ENCODE results near the gene IQGAP2.
"Not testable (repeated sequence)": the region's sequence is repeated elsewhere in the genome, so short reads cannot be mapped to it uniquely, and the experiment has no call there.

Gene IQGAP2

DNA sequence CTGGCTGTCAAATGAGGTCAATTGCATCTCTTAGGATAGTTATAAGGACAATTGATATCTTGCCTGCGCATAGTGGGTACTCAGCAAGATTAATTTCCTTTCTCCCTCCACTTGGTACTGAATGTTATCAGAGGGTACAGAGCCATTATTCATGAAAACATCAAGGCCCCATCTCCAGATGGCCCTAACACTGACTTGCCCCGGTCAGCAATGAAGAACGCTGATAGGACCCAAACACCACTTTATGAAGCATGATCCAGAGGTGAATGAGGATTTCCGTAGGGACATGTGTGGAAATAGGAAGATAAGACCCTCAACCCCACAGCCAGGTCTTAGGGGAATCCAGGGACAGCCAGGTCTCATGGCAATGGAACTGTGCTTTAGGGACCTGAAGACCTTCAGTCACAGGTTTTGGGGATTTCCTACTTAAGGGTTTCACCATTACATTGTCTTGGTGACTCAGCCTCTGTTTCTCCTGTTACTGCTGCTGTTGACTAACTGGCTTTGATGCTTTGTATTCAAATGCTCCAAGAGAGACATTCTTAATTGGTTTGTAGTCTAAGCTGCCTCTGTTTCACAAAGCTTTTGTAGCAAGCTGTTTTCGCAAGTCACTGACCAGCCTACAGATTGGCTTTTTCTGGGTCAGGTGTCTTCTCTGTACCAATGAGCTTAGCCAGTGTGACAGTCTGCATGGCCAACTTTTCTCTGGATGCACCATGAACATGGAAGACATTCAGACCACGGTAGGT, 35.3 kb upstream of the IQGAP2 start:
- H3K9me3 ChIP-seq (ENCODE audit: insufficient read depth, low read length), result no peaks in the 10 kb centered on the region; the same call in 1 of the 2 replicates
- no peak overlapping the region for H3K9ac ChIP-seq (ENCODE audit: insufficient read length, low read depth)
- H3K4me1 ChIP-seq (ENCODE audit: insufficient read depth, insufficient read length), result no peaks in the 10 kb centered on the region
- no peaks in the 10 kb centered on the region for H3K36me3 ChIP-seq (ENCODE audit: insufficient read depth, insufficient read length, low read length)
- no peaks in the 10 kb centered on the region for H3K27me3 ChIP-seq (ENCODE audit: insufficient read depth, insufficient read length)
- H3K4me3 ChIP-seq (ENCODE audit: insufficient read length, low read depth), result no peak overlapping the region
- DNase-seq (ENCODE audit: low read depth, low spot score), result no peak
- TF ChIP-seq YY1 (IDR thresholded peaks at IDR 0.05; ENCODE audit: insufficient read depth, insufficient read length) (no peak), ZNF274 (IDR thresholded peaks at IDR 0.05; ENCODE audit: low read depth, low read length) (no peak), SUZ12 (IDR thresholded peaks at IDR 0.05; ENCODE audit: extremely low read depth, insufficient read depth, insufficient read length) (no peak)

DNA sequence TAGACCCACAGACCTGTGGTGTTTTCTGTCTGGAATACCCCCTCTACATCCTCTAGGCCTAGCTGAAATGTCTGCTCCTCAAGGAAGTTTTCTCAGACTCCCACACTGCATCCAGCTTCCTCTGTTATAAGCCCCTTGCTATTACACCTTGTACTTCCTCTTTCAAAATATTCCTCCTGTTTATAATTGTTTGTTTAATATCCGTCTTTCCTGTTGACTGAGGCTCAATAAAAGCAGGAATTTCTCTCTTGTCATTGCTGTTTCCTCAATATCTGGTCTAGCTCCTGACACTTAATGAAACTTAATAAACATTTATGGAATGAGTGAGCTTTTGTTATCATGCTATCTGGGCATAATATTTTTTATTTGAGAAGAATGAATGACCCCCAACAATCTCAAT, 34.1 kb upstream of the IQGAP2 start:
- no peak overlapping the region for H3K4me3 ChIP-seq (ENCODE audit: insufficient read length, low read depth)
- H3K9me3 ChIP-seq (ENCODE audit: insufficient read depth, low read length), result no peaks in the 10 kb centered on the region; the same call in 1 of the 2 replicates
- no peaks in the 10 kb centered on the region for H3K4me1 ChIP-seq (ENCODE audit: insufficient read depth, insufficient read length)
- TF ChIP-seq YY1 (IDR thresholded peaks at IDR 0.05; ENCODE audit: insufficient read depth, insufficient read length) (no peak), SUZ12 (IDR thresholded peaks at IDR 0.05; ENCODE audit: extremely low read depth, insufficient read depth, insufficient read length) (no peak), ZNF274 (IDR thresholded peaks at IDR 0.05; ENCODE audit: low read depth, low read length) (no peak)
- DNase-seq (ENCODE audit: low read depth, low spot score), result no peak
- H3K27me3 ChIP-seq (ENCODE audit: insufficient read depth, insufficient read length), result no peaks in the 10 kb centered on the region
- H3K9ac ChIP-seq (ENCODE audit: insufficient read length, low read depth), result no peak overlapping the region
- no peaks in the 10 kb centered on the region for H3K36me3 ChIP-seq (ENCODE audit: insufficient read depth, insufficient read length, low read length)

GRCh38 chr5:76369668-76370067, 33.4 kb upstream of the IQGAP2 start:
- not testable (repeated sequence) for DNase-seq (ENCODE audit: low read depth, low spot score); H3K36me3 ChIP-seq (ENCODE audit: insufficient read depth, insufficient read length, low read length); H3K9ac ChIP-seq (ENCODE audit: insufficient read length, low read depth); H3K27me3 ChIP-seq (ENCODE audit: insufficient read depth, insufficient read length); H3K4me1 ChIP-seq (ENCODE audit: insufficient read depth, insufficient read length); H3K4me3 ChIP-seq (ENCODE audit: insufficient read length, low read depth); H3K9me3 ChIP-seq (ENCODE audit: insufficient read depth, low read length)

GRCh38 chr5:76371960-76372322, 31.1 kb upstream of the IQGAP2 start:
- TF ChIP-seq YY1 (IDR thresholded peaks at IDR 0.05; ENCODE audit: insufficient read depth, insufficient read length) (no peak), SUZ12 (IDR thresholded peaks at IDR 0.05; ENCODE audit: extremely low read depth, insufficient read depth, insufficient read length) (no peak), ZNF274 (IDR thresholded peaks at IDR 0.05; ENCODE audit: low read depth, low read length) (no peak)
- DNase-seq (ENCODE audit: low read depth, low spot score), result no peak
- Histone ChIP-seq H3K4me1 (ENCODE audit: insufficient read depth, insufficient read length) (no peaks in the 10 kb centered on the region), H3K9me3 (ENCODE audit: insufficient read depth, low read length) (no peaks in the 10 kb centered on the region; the same call in 1 of the 2 replicates), H3K9ac (ENCODE audit: insufficient read length, low read depth) (no peak overlapping the region), H3K4me3 (ENCODE audit: insufficient read length, low read depth) (no peak overlapping the region), H3K27me3 (ENCODE audit: insufficient read depth, insufficient read length) (no peaks in the 10 kb centered on the region), H3K36me3 (ENCODE audit: insufficient read depth, insufficient read length, low read length) (no peaks in the 10 kb centered on the region)

DNA sequence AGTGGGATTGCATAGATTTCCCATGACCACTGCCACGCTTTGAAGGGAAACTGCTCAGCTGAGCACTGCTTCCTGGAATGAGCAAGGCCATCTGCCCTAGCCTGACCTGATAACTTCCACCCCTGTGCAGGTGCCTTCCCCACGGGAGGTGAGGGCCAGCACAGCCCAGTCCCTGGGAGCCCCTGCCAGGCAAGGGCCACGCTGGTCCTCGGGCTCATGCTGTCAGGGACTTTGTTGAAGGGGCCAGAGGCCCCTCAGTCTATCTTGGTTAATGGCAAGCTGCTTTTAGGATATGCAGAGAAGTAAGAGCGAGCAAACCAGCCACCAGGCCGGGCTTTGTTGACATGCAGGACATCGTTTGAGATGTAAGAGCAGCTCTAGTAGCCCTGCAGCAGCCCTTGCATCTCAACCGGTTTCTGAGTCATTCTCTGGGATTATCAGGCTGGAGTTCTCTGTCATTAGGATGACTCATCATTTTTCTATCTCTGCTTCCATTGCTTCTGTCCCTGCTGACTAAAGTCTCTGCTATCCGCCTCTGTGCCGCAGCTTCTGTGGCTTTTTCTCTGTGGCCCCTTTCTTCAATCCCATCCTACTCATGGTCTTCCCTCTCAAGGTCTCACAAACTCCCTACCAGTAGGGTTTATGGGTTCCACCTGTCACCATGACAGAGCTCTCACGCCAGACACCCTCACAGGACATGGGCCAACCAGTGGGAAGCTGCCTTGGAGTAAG, 30.6 kb upstream of the IQGAP2 start:
- no peak for DNase-seq (ENCODE audit: low read depth, low spot score)
- H3K4me1 ChIP-seq (ENCODE audit: insufficient read depth, insufficient read length), result no peaks in the 10 kb centered on the region
- TF ChIP-seq ZNF274 (IDR thresholded peaks at IDR 0.05; ENCODE audit: low read depth, low read length) (no peak), SUZ12 (IDR thresholded peaks at IDR 0.05; ENCODE audit: extremely low read depth, insufficient read depth, insufficient read length) (no peak), YY1 (IDR thresholded peaks at IDR 0.05; ENCODE audit: insufficient read depth, insufficient read length) (no peak)
- no peaks in the 10 kb centered on the region for H3K36me3 ChIP-seq (ENCODE audit: insufficient read depth, insufficient read length, low read length)
- H3K9ac ChIP-seq (ENCODE audit: insufficient read length, low read depth), result no peak overlapping the region
- no peak overlapping the region for H3K4me3 ChIP-seq (ENCODE audit: insufficient read length, low read depth)
- no peaks in the 10 kb centered on the region; the same call in 1 of the 2 replicates for H3K9me3 ChIP-seq (ENCODE audit: insufficient read depth, low read length)
- no peaks in the 10 kb centered on the region for H3K27me3 ChIP-seq (ENCODE audit: insufficient read depth, insufficient read length)

GRCh38 chr5:76376148-76376865, 26.8 kb upstream of the IQGAP2 start:
- Histone ChIP-seq H3K27me3 (ENCODE audit: insufficient read depth, insufficient read length) (no peaks in the 10 kb centered on the region), H3K36me3 (ENCODE audit: insufficient read depth, insufficient read length, low read length) (no peaks in the 10 kb centered on the region), H3K9me3 (ENCODE audit: insufficient read depth, low read length) (no peaks in the 10 kb centered on the region), H3K9ac (ENCODE audit: insufficient read length, low read depth) (no peak overlapping the region), H3K4me3 (ENCODE audit: insufficient read length, low read depth) (no peak overlapping the region), H3K4me1 (ENCODE audit: insufficient read depth, insufficient read length) (no peaks in the 10 kb centered on the region)
- DNase-seq (ENCODE audit: low read depth, low spot score), result no peak
- TF ChIP-seq SUZ12 (IDR thresholded peaks at IDR 0.05; ENCODE audit: extremely low read depth, insufficient read depth, insufficient read length), result no peak
- no peak for TF ChIP-seq YY1 (IDR thresholded peaks at IDR 0.05; ENCODE audit: insufficient read depth, insufficient read length)
- TF ChIP-seq ZNF274 (IDR thresholded peaks at IDR 0.05; ENCODE audit: low read depth, low read length), result no peak

- no peaks in the 10 kb centered on the region for H3K27me3 ChIP-seq (ENCODE audit: insufficient read depth, insufficient read length)
- H3K36me3 ChIP-seq (ENCODE audit: insufficient read depth, insufficient read length, low read length), result no peaks in the 10 kb centered on the region
- no peak overlapping the region for H3K9ac ChIP-seq (ENCODE audit: insufficient read length, low read depth)
- H3K4me3 ChIP-seq (ENCODE audit: insufficient read length, low read depth), result no peak overlapping the region
- no peaks in the 10 kb centered on the region for H3K9me3 ChIP-seq (ENCODE audit: insufficient read depth, low read length)
- DNase-seq (ENCODE audit: low read depth, low spot score), result no peak
- TF ChIP-seq ZNF274 (IDR thresholded peaks at IDR 0.05; ENCODE audit: low read depth, low read length), result no peak
- no peaks in the 10 kb centered on the region for H3K4me1 ChIP-seq (ENCODE audit: insufficient read depth, insufficient read length)
Measured at GRCh38 chr5:76376866-76377230, 26.2 kb upstream of the IQGAP2 start.
